Ectodermal cell (in vitro differentiated cells): Measurements from ENCODE around the gene MYL12A.

ENCODE experiments used
- H3K27ac ChIP-seq: 2 replicates; pipeline ENCODE4 v1.7.0; 2013; ENCODE audit warnings: mild to moderate bottlenecking, low read depth, low read length; ENCODE audit not compliant: insufficient read depth, poor library complexity, severe bottlenecking
- H3K27me3 ChIP-seq: 2 replicates; pipeline ENCODE4 v1.7.0; 2013; ENCODE audit warnings: mild to moderate bottlenecking, low read length; ENCODE audit not compliant: insufficient read depth, control insufficient read depth, poor library complexity, severe bottlenecking
- H3K36me3 ChIP-seq: one replicate; pipeline ENCODE4 v1.7.0; 2013; ENCODE audit warnings: low read length; ENCODE audit not compliant: control insufficient read depth, insufficient read depth
- H3K4me1 ChIP-seq: one replicate; pipeline ENCODE4 v1.7.0; 2013; ENCODE audit warnings: low read length; ENCODE audit not compliant: control insufficient read depth, insufficient read depth
- H3K4me3 ChIP-seq: 2 replicates; pipeline ENCODE4 v1.7.0; 2013; ENCODE audit warnings: low read depth, low read length, control low read depth; ENCODE audit not compliant: insufficient read depth
- H3K9me3 ChIP-seq: 2 replicates; pipeline ENCODE4 v1.7.0; 2013; ENCODE audit warnings: mild to moderate bottlenecking, low read length, moderate library complexity; ENCODE audit not compliant: control insufficient read depth
- WGBS, 2 experiments: methylation state at CpG; one replicate each; pipeline ENCODE4 v1.1.7; 2013; ENCODE audit warnings: missing lambda C conversion rate in 2 of 2; 5-methylcytosine and 5-hydroxymethylcytosine counted together

The MYL12A gene

DNA sequence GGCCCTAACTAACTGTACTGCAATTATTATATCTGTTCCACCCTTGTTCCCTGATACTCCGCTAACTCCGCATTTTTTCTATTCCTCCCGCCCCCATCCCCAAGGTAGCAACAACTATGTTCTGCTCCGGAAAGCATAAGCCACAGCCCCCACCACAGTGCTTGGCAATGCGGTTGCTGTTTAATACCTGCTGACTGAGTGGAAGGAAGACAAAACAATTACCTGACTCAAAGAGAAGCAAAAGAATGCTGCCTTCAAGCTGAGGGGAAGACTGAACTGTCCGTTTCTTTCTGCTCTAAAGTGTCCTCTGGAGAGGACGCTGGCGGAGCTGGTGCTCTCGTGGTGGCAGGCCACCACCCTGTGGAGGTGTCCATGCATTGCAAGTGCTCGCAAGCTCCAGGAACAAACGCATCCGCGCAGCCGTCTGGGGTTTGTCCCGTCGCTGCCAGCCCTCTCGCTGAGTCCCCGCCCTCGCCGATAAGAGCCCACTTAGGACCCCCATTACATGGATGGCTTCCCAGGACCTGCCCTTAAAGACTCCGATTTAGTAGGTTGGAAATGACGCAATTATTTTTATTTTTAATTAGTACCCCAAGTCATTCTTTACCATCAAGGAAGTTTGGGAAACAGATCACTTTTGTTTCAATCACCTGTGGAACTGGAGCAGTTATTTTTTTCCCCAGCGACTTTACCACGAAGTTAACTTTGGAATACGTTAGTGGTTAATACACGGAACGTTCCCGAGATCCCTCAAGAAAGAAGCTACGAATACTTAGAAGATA, 1.6 kb upstream of the MYL12A start:
- no peaks in the 10 kb centered on the region for H3K36me3 ChIP-seq

DNA sequence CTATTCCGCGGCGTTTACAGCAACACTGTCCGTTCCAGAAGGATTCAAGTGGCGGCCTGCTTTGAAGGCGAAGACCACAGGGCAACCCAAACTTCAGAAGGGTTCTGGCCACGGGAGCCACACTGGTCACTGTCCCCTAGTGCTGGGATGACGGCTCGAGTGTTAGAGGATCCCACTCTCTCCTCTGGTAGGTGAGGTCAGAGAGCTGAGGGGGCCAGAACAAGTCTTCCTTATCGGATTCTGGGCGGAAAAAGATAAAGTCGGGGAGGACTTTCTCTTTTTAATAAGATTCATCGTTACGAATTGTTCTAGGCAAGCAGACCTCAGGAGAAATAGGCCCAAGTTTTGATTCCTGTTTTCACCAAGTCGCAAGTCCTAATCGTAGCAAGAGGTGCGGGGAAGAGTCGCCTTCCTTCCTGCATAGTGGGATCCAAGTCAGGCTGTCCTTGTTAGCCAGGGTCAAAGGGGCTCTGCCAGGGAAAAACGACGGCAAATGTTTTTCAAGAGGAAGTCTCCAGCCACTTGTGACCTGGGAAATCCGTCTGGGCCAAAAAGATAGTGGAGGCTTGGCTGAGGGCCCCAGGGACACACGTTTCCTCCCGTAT, 864 bp upstream of the MYL12A start:
- Histone ChIP-seq H3K9me3 (no peaks in the 10 kb centered on the region), H3K4me1 (peaks cover 6% of the 10 kb centered on the region), H3K27ac (no peak overlapping the region), H3K27me3 (no peaks in the 10 kb centered on the region), H3K36me3 (no peaks in the 10 kb centered on the region), H3K4me3 (no peak overlapping the region)
- 78 to 80% methylated on average over 23 of the region's 23 CpGs for WGBS, 2 experiments

More for the DNA sequence above, 1.6 kb upstream of the MYL12A start:
- no peaks in the 10 kb centered on the region for H3K27me3 ChIP-seq
- no peak overlapping the region for H3K27ac ChIP-seq
- H3K4me1 ChIP-seq: peaks cover 6% of the 10 kb centered on the region
- WGBS, 2 experiments: 37 to 38% methylated on average over 28 to 29 of the region's 29 CpGs
- no peaks in the 10 kb centered on the region for H3K9me3 ChIP-seq
- H3K4me3 ChIP-seq: peak overlapping the region; percentile 13

DNA sequence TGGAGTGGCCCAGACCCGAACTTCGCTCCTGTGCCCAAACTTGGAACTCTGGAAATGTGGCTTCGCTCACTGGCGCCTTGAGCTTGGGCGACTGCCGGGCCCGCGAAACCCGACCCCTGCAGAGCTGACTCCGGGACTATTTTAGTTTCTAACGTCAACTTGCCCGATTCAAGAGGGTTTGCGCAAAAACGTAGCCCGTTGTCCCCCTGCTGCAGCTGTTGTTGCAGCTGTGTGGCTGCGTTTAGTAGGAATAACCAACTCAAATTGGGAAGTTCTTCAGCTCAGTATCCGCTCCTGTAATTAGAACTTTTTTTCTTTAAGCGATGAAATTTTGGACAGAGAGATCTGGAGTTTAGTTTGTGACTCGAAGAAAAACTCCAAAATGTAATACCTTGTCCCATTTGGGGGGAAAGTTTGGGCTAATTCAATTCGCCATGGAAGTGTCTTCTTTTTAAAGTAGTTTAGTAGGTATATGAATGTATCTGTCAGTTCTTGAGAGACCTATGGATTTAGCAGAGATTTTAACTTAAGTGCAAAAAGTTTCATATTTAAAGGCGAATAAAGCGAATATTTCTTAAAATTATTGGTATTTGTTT, 559 bp downstream of the MYL12A start:
- H3K9me3 ChIP-seq: no peaks in the 10 kb centered on the region
- peak overlapping the region; percentile 92 for H3K27ac ChIP-seq
- H3K4me3 ChIP-seq: peak overlapping the region; percentile 83
- WGBS, 2 experiments: 0% methylated on average over 22 of the region's 22 CpGs
- no peaks in the 10 kb centered on the region for H3K27me3 ChIP-seq
- peaks cover 1% of the 10 kb centered on the region for H3K36me3 ChIP-seq
- H3K4me1 ChIP-seq: peaks cover 6% of the 10 kb centered on the region

GRCh38 chr18:3248658-3249359, 1.2 kb downstream of the MYL12A start:
- Histone ChIP-seq H3K9me3 (no peaks in the 10 kb centered on the region), H3K27ac (no peak overlapping the region), H3K4me3 (peak overlapping the region; percentile 83), H3K4me1 (peaks cover 6% of the 10 kb centered on the region), H3K36me3 (peaks cover 8% of the 10 kb centered on the region), H3K27me3 (no peaks in the 10 kb centered on the region)
- WGBS, 2 experiments: 24 to 26% methylated on average over 8 to 9 of the region's 9 CpGs

DNA sequence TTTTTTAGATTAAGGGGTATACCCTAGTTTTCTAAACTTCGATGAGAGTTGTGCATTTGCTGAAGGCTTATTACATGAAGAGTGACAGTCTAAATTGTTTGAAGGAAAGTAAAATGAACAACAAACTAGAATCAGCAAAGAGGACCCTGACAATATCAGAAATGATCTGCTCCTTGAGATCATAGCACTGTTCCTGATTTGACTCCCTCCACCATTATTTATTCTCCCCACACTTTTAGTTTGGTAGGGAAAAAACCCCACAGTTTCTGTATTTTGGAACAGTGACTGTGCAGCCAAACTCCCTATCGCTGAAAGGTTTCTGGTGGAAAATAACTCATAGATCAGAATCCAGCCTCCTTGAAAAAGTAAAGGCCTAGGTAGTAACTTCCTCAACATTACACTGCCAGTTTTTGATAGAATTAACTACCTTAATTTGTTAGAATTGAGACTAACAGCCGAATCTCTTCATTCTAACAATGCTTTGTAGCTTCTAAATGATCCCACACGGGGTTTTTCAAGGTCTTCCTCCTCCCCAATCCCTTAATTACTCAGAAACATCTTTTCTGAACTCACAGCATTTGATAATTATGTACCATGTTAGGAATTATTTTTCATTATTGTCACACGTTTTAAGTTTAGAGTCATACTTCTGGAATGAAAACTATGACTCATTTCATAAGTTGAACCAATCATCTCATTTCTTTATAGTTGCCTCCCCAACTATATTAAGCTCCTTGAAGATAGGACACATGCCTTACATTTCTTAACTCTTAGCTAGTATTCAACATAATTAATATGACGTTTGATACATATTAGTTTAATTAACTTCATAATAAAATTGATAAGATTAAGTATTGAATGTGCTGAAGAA, 2.9 kb downstream of the MYL12A start:
- no peaks in the 10 kb centered on the region for H3K27me3 ChIP-seq
- H3K9me3 ChIP-seq: no peaks in the 10 kb centered on the region
- H3K36me3 ChIP-seq: peaks cover 24% of the 10 kb centered on the region
- no peak overlapping the region for H3K27ac ChIP-seq
- WGBS, 2 experiments: 86 to 90% methylated on average over 5 of the region's 6 CpGs
- peaks cover 6% of the 10 kb centered on the region for H3K4me1 ChIP-seq
- no peak overlapping the region for H3K4me3 ChIP-seq

- Histone ChIP-seq H3K4me1 (peaks cover 6% of the 10 kb centered on the region), H3K9me3 (no peaks in the 10 kb centered on the region), H3K4me3 (no peak overlapping the region), H3K27ac (no peak overlapping the region), H3K36me3 (peaks cover 33% of the 10 kb centered on the region), H3K27me3 (no peaks in the 10 kb centered on the region)
- WGBS, 2 experiments: 96 to 98% methylated on average over 4 to 6 of the region's 8 CpGs
Measured at GRCh38 chr18:3251249-3251962, 3.8 kb downstream of the MYL12A start.

GRCh38 chr18:3251963-3252277, 4.3 kb downstream of the MYL12A start:
- Histone ChIP-seq H3K9me3 (no peaks in the 10 kb centered on the region), H3K36me3 (peaks cover 38% of the 10 kb centered on the region), H3K4me3 (no peak overlapping the region), H3K27me3 (no peaks in the 10 kb centered on the region), H3K4me1 (peaks cover 6% of the 10 kb centered on the region), H3K27ac (no peak overlapping the region)
- WGBS, 2 experiments: 97 to 98% methylated on average over 3 of the region's 3 CpGs

GRCh38 chr18:3252843-3253242, 5.2 kb downstream of the MYL12A start:
- WGBS, 2 experiments: 95 to 100% methylated on average over 1 of the region's 1 CpG

GRCh38 chr18:3254725-3255124, 7.1 kb downstream of the MYL12A start:
- no peaks in the 10 kb centered on the region for H3K27me3 ChIP-seq
- no peak overlapping the region for H3K4me3 ChIP-seq
- 95 to 96% methylated on average over 4 of the region's 4 CpGs for WGBS, 2 experiments
- no peak overlapping the region for H3K27ac ChIP-seq
- peaks cover 43% of the 10 kb centered on the region for H3K36me3 ChIP-seq
- H3K4me1 ChIP-seq: no peaks in the 10 kb centered on the region
- H3K9me3 ChIP-seq: no peaks in the 10 kb centered on the region

More at GRCh38 chr18:3252843-3253242, 5.2 kb downstream of the MYL12A start:
- H3K27me3 ChIP-seq: no peaks in the 10 kb centered on the region
- H3K4me1 ChIP-seq: peaks cover 6% of the 10 kb centered on the region
- H3K9me3 ChIP-seq: no peaks in the 10 kb centered on the region
- peaks cover 43% of the 10 kb centered on the region for H3K36me3 ChIP-seq
- no peak overlapping the region for H3K27ac ChIP-seq
- no peak overlapping the region for H3K4me3 ChIP-seq
